Trophoblast cell (in vitro differentiated cells and primary cell): Measurements from ENCODE around the gene APOB.

Source experiments
- DNase-seq, 2 donors: peaks; one replicate each; pipeline ENCODE4 v3.0.0-alpha.2; 2016
- H2AFZ ChIP-seq: 2 replicates; pipeline ENCODE4 v1.6.1; 2013; ENCODE audit warnings: low read length, moderate library complexity, mild to moderate bottlenecking; ENCODE audit not compliant: insufficient read depth, poor library complexity
- H2AK5ac ChIP-seq: 2 replicates; pipeline ENCODE4 v1.6.1; 2013; ENCODE audit warnings: mild to moderate bottlenecking, low read length
- H2BK120ac ChIP-seq: 2 replicates; pipeline ENCODE4 v1.6.1; 2013; ENCODE audit warnings: low read length, mild to moderate bottlenecking, moderate library complexity; ENCODE audit not compliant: insufficient read depth, poor library complexity
- H2BK12ac ChIP-seq: 2 replicates; pipeline ENCODE4 v1.6.1; 2013; ENCODE audit warnings: mild to moderate bottlenecking, low read length, moderate library complexity
- H2BK5ac ChIP-seq: 2 replicates; pipeline ENCODE4 v1.6.1; 2013; ENCODE audit warnings: low read length, low read depth, moderate library complexity, mild to moderate bottlenecking; ENCODE audit not compliant: poor library complexity
- H3K14ac ChIP-seq: 2 replicates; pipeline ENCODE4 v1.6.1; 2013; ENCODE audit warnings: mild to moderate bottlenecking, low read length
- H3K18ac ChIP-seq: 2 replicates; pipeline ENCODE4 v1.6.1; 2013; ENCODE audit warnings: mild to moderate bottlenecking, low read length
- H3K23ac ChIP-seq: 2 replicates; pipeline ENCODE4 v1.6.1; 2013; ENCODE audit warnings: low read length
- H3K27ac ChIP-seq: 2 replicates; pipeline ENCODE4 v1.5.1; 2013; ENCODE audit warnings: low read depth, mild to moderate bottlenecking, inconsistent platforms, low read length, moderate library complexity
- H3K27me3 ChIP-seq: 2 replicates; pipeline ENCODE4 v1.6.1; 2013; ENCODE audit warnings: inconsistent platforms, mild to moderate bottlenecking, low read length, moderate library complexity; ENCODE audit not compliant: insufficient read depth
- H3K36me3 ChIP-seq, 2 experiments: 1 replicate in 1 of 2; 2 replicates in 1 of 2; pipeline ENCODE4 v1.6.1; 2013; ENCODE audit warnings: low read length in 2 of 2, mild to moderate bottlenecking in 2 of 2, moderate library complexity in 1 of 2; ENCODE audit not compliant: insufficient read depth in 2 of 2, control insufficient read depth in 1 of 2
- H3K4ac ChIP-seq: 2 replicates; pipeline ENCODE4 v1.6.1; 2013; ENCODE audit warnings: low read depth, mild to moderate bottlenecking, low read length, moderate library complexity
- H3K4me1 ChIP-seq, 2 experiments: 1 replicate in 1 of 2; 2 replicates in 1 of 2; pipeline ENCODE4 v1.6.1; 2013; ENCODE audit warnings: low read length in 2 of 2, mild to moderate bottlenecking in 2 of 2, moderate library complexity in 1 of 2; ENCODE audit not compliant: insufficient read depth in 2 of 2, control insufficient read depth in 1 of 2
- H3K4me2 ChIP-seq: 2 replicates; pipeline ENCODE4 v1.6.1; 2013; ENCODE audit warnings: inconsistent platforms, mild to moderate bottlenecking, low read length, moderate library complexity
- H3K4me3 ChIP-seq: 2 replicates; pipeline ENCODE4 v1.5.1; 2013; ENCODE audit warnings: mild to moderate bottlenecking, low read depth, low read length, inconsistent platforms
- H3K79me1 ChIP-seq: one replicate; pipeline ENCODE4 v1.6.1; 2013; ENCODE audit warnings: low read length
- H3K79me2 ChIP-seq: 2 replicates; pipeline ENCODE4 v1.6.1; 2013; ENCODE audit warnings: low read length, mild to moderate bottlenecking; ENCODE audit not compliant: control insufficient read depth, insufficient read depth, poor library complexity
- H3K9ac ChIP-seq: 2 replicates; pipeline ENCODE4 v1.6.1; 2013; ENCODE audit warnings: mild to moderate bottlenecking, low read length
- H3K9me3 ChIP-seq: 2 replicates; pipeline ENCODE4 v1.6.1; 2013; ENCODE audit warnings: low read depth, mild to moderate bottlenecking, control low read depth, inconsistent platforms, low read length; ENCODE audit not compliant: insufficient read depth
- H4K12ac ChIP-seq: 2 replicates; pipeline ENCODE4 v1.6.1; 2013; ENCODE audit warnings: low read depth, mild to moderate bottlenecking, low read length, moderate library complexity
- H4K8ac ChIP-seq: 2 replicates; pipeline ENCODE4 v1.6.1; 2013; ENCODE audit warnings: low read depth, mild to moderate bottlenecking, low read length, moderate library complexity
- H4K91ac ChIP-seq: one replicate; pipeline ENCODE4 v1.6.1; 2013; ENCODE audit warnings: low read depth, mild to moderate bottlenecking, low read length, moderate library complexity
- WGBS: extraction: QIAGEN DNeasy Blood & Tissue Kit; methylation state at CpG from one replicate; pipeline ENCODE4 v1.1.7; 2013; ENCODE audit warnings: missing lambda C conversion rate; ENCODE audit not compliant: insufficient read length, insufficient coverage; ENCODE audit errors: extremely low coverage; 5-methylcytosine and 5-hydroxymethylcytosine counted together

Gene APOB

DNA sequence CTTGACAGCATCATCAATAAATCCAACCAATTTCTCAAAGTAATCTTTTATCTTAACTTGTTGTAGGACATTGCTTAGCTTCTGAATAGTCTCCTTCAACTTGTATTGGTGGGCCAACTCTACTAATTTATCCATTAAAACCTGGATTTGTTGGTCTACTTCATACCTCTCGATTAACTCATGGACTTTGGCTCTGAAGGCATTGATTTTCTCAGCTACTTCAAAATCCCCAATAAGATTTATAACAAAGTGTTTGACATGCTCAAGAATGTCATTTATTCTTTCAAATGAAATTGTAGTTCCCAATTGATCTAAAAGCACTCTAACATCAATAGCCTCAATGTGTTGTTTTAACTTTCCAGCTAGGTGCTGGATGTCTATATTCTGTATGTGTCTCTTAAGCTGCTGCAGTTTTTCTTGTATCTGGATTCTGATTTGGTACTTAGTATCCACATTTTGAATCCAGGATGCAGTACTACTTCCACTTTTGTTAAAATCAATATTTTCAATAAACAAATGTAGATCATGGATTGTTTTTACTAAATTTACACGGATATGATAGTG, 34.1 kb downstream of the APOB start:
- Histone ChIP-seq H3K4me2 (no peak overlapping the region), H3K18ac (no peak overlapping the region), H4K12ac (no peak overlapping the region), H2AFZ (no peak overlapping the region), H3K4me3 (no peak overlapping the region), H3K4me1 (peaks cover 0 to 3% of the 10 kb centered on the region in 2 experiments), H3K36me3 (no peaks in the 10 kb centered on the region), H2BK12ac (no peak overlapping the region), H3K27ac (no peak overlapping the region), H4K91ac (no peak overlapping the region), H2BK5ac (no peak overlapping the region), H4K8ac (no peak overlapping the region), H3K9me3 (no peaks in the 10 kb centered on the region), H3K23ac (no peak overlapping the region), H2BK120ac (no peak overlapping the region), H2AK5ac (no peak overlapping the region), H3K79me2 (no peaks in the 10 kb centered on the region), H3K4ac (no peak overlapping the region), H3K79me1 (no peaks in the 10 kb centered on the region), H3K27me3 (no peaks in the 10 kb centered on the region), H3K14ac (no peak overlapping the region), H3K9ac (no peak overlapping the region)
- DNase-seq, result no peak
- no CpG with 5 or more reads among the region's 2 CpGs for WGBS

DNA sequence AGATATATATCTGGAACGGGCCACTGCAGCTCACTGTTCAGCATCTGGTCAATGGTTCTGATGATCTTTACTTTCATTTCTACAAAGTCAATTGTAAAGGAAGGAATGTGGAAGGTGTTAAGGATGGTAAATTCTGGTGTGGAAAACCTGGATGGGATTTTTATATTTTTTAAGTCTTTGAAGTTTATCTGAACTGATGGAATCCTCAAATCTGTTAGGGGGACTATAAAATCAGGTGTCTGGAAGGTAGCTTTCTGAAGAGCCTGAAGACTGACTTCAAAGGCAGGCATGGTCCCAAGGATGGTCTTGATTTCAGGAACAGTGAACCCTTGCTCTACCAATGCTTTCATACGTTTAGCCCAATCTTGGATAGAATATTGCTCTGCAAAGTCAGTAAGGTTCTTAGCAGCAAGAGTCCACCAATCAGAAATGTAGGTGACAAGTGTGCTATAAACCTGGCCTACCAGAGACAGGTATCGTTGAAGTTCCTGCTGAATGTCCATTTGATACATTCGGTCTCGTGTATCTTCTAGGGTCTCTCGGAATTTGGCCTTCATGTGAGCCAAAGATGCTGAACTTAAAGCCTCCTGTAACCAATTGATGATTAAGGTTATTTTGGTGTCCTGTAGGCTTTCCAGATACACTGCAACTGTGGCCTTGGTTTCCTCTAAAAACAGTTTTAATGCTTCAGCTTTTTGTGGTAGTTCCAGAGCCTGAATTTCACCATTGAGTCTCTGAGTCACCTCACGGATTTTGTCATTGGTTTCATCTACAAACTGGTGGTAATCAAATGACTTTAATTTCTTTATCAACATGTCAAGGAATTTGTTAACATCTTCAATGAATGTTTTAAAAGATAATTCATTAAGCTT, 34.8 kb downstream of the APOB start:
- H3K79me1 ChIP-seq, result no peaks in the 10 kb centered on the region
- no peaks in the 10 kb centered on the region for H3K36me3 ChIP-seq
- H3K14ac ChIP-seq, result no peak overlapping the region
- no peak overlapping the region for H2BK120ac ChIP-seq
- no CpG with 5 or more reads among the region's 7 CpGs for WGBS
- no peak overlapping the region for H3K23ac ChIP-seq
- H2BK5ac ChIP-seq, result no peak overlapping the region
- H4K91ac ChIP-seq, result no peak overlapping the region
- peaks cover 0 to 3% of the 10 kb centered on the region in 2 experiments for H3K4me1 ChIP-seq
- H3K79me2 ChIP-seq, result no peaks in the 10 kb centered on the region
- H3K9me3 ChIP-seq, result no peaks in the 10 kb centered on the region
- H3K4me2 ChIP-seq, result no peak overlapping the region
- H4K8ac ChIP-seq, result no peak overlapping the region
- H2AFZ ChIP-seq, result no peak overlapping the region
- no peak overlapping the region for H3K27ac ChIP-seq
- H2BK12ac ChIP-seq, result no peak overlapping the region
- H4K12ac ChIP-seq, result no peak overlapping the region
- no peak overlapping the region for H3K4ac ChIP-seq
- H3K27me3 ChIP-seq, result no peaks in the 10 kb centered on the region
- H3K4me3 ChIP-seq, result no peak overlapping the region
- H3K9ac ChIP-seq, result no peak overlapping the region
- H2AK5ac ChIP-seq, result no peak overlapping the region
- no peak overlapping the region for H3K18ac ChIP-seq
- DNase-seq, result no peak

DNA sequence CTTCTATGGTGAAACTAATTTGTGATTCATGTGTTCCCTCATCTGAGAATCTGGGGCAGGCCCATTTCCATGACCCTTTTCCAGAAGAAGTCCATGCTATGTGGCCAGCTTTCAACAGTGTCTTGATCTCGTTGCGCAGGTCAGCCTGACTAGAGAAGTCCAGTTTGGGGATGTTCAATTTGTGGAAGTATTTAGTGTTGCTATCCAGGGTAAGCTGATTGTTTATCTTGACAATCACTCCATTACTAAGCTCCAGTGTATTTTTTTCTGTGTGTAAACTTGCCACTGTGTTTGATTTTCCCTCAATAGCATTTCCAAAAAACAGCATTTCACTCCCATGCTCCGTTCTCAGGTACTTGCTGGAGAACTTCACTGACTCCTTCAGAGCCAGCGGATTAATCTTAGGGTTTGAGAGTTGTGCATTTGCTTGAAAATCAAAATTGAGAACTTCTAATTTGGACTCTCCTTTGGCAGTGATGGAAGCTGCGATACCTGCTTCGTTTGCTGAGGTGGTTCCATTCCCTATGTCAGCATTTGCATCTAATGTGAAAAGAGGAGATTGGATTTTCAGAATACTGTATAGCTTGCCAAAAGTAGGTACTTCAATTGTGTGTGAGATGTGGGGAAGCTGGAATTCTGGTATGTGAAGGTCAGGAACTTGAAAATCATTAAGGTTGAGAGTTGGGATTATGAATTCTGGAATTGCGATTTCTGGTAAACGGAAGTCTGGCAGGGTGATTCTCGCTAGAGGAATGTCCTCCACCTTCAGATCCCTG, 35.7 kb downstream of the APOB start:
- Histone ChIP-seq H2BK5ac (no peak overlapping the region), H4K8ac (no peak overlapping the region), H3K27me3 (no peaks in the 10 kb centered on the region), H3K14ac (no peak overlapping the region), H2BK12ac (no peak overlapping the region), H3K79me2 (no peaks in the 10 kb centered on the region), H2AFZ (no peak overlapping the region), H2AK5ac (no peak overlapping the region), H4K91ac (no peak overlapping the region), H3K79me1 (no peaks in the 10 kb centered on the region), H4K12ac (no peak overlapping the region), H3K27ac (no peak overlapping the region), H3K4me2 (no peak overlapping the region), H3K18ac (no peak overlapping the region), H3K36me3 (no peaks in the 10 kb centered on the region), H2BK120ac (no peak overlapping the region), H3K4ac (no peak overlapping the region), H3K4me1 (peaks cover 0 to 3% of the 10 kb centered on the region in 2 experiments), H3K4me3 (no peak overlapping the region), H3K9me3 (no peaks in the 10 kb centered on the region), H3K23ac (no peak overlapping the region), H3K9ac (no peak overlapping the region)
- peak in 1 of 2 donors; percentile 23 for DNase-seq
- no CpG with 5 or more reads among the region's 9 CpGs for WGBS

DNA sequence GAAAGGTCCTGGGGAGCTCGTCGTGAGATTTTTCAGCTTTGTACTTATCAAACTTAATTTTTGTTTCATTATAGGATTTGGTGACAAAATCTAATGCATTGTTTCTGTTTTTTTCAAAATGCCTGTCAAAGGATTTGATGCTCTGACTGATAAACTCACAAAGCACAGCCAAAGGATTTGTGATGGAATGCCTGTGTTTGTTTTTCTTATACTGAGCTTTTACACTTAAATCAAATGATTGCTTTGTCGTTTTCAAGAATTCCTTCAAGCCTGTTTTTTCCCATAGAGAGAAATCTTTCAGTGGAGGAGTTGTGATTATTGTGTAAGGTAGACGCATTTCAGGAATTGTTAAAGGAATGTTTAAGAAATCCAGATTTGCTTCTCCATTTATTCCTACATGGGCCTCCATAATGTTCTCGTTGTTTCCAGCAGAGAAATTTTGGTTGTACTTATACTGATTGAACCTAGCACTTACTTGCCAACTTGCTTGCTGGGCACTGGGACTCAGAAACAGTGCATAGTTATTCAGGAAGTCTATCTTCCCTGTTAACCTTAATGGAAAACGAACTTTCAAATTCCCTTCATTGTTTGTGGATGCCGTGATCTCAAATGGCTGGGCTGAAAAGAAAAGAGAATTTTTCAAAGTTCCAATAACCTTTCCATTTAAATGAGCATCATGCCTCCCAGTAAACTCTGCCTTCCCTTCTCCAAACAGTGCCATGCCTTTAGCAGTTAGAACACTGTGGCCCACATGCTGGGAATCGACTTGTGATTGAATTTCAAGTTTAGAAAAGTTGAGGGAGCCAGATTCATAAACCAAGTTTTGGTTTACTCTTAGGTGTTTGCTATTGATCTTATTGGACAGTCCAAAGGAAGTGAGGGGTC, 36.5 kb downstream of the APOB start:
- Histone ChIP-seq H4K91ac (no peak overlapping the region), H3K4me2 (no peak overlapping the region), H3K14ac (no peak overlapping the region), H3K9ac (no peak overlapping the region), H4K8ac (no peak overlapping the region), H3K27ac (no peak overlapping the region), H4K12ac (no peak overlapping the region), H3K27me3 (no peaks in the 10 kb centered on the region), H3K4me3 (no peak overlapping the region), H3K4me1 (no peaks in the 10 kb centered on the region), H3K36me3 (no peaks in the 10 kb centered on the region), H2BK5ac (no peak overlapping the region), H3K18ac (no peak overlapping the region), H2BK120ac (no peak overlapping the region), H2AFZ (no peak overlapping the region), H3K79me2 (no peaks in the 10 kb centered on the region), H3K23ac (no peak overlapping the region), H3K79me1 (no peaks in the 10 kb centered on the region), H3K9me3 (no peaks in the 10 kb centered on the region), H2BK12ac (no peak overlapping the region), H3K4ac (no peak overlapping the region), H2AK5ac (no peak overlapping the region)
- peak in 1 of 2 donors; percentile 35 for DNase-seq
- WGBS, result no CpG with 5 or more reads among the region's 8 CpGs
